GM18519 (cell line): ENCODE measurements around the gene POU2AF1.
"Not testable (repeated sequence)": the region's sequence is repeated elsewhere in the genome, so short reads cannot be mapped to it uniquely, and the experiment has no call there.

Experiments
- ATAC-seq: cut with Tn5 transposase; IDR thresholded peaks from one replicate; pipeline ENCODE4 v1.9.1; 2021; ENCODE audit warnings: mild to moderate bottlenecking, moderate library complexity; ENCODE audit not compliant: unreplicated experiment, low FRiP score

Gene POU2AF1

GRCh38 chr11:111410951-111411350 is 31.9 kb upstream of the POU2AF1 start:
- no peak for ATAC-seq

- peak; percentile 71 for ATAC-seq
Measured at GRCh38 chr11:111409915-111410314, 30.8 kb upstream of the POU2AF1 start.

GRCh38 chr11:111408789-111409727 is 30.0 kb upstream of the POU2AF1 start:
- ATAC-seq, result peak; percentile 30

GRCh38 chr11:111407652-111408051 is 28.6 kb upstream of the POU2AF1 start:
- no peak for ATAC-seq

- no peak for ATAC-seq
Measured at GRCh38 chr11:111406589-111406988, 27.5 kb upstream of the POU2AF1 start.

- ATAC-seq, result no peak
Measured at GRCh38 chr11:111406091-111406490, 27.0 kb upstream of the POU2AF1 start.

- no peak for ATAC-seq
Measured at GRCh38 chr11:111405551-111405950, 26.5 kb upstream of the POU2AF1 start.

GRCh38 chr11:111403051-111403726 is 24.1 kb upstream of the POU2AF1 start:
- ATAC-seq, result no peak

- no peak for ATAC-seq
Measured at GRCh38 chr11:111402411-111402810, 23.3 kb upstream of the POU2AF1 start.

GRCh38 chr11:111401957-111402356 is 22.9 kb upstream of the POU2AF1 start:
- not testable (repeated sequence) for ATAC-seq

GRCh38 chr11:111400595-111400994 is 21.5 kb upstream of the POU2AF1 start:
- no peak for ATAC-seq

- no peak for ATAC-seq
Measured at GRCh38 chr11:111399187-111400031, 20.3 kb upstream of the POU2AF1 start.

- ATAC-seq, result no peak
Measured at GRCh38 chr11:111397034-111397433, 18.0 kb upstream of the POU2AF1 start.

- ATAC-seq, result no peak
Measured at GRCh38 chr11:111395749-111396148, 16.7 kb upstream of the POU2AF1 start.

GRCh38 chr11:111395081-111395480 is 16.0 kb upstream of the POU2AF1 start:
- no peak for ATAC-seq

- ATAC-seq, result not testable (repeated sequence)
Measured at GRCh38 chr11:111394147-111394546, 15.1 kb upstream of the POU2AF1 start.

- no peak for ATAC-seq
Measured at GRCh38 chr11:111393585-111393984, 14.5 kb upstream of the POU2AF1 start.

GRCh38 chr11:111393096-111393495 is 14.0 kb upstream of the POU2AF1 start:
- no peak for ATAC-seq

GRCh38 chr11:111392552-111392951 is 13.5 kb upstream of the POU2AF1 start:
- ATAC-seq, result no peak

- ATAC-seq, result no peak
Measured at GRCh38 chr11:111391328-111392124, 12.5 kb upstream of the POU2AF1 start.
